OCI-LY1 (cell line): ENCODE results near the gene MYOF.

Experiments
- H2AFZ ChIP-seq: fragments of 200-600 bp; sonication (generic), shearing (Covaris generic); 2 replicates; pipeline ENCODE4 v1.6.0; 2014; ENCODE audit warnings: antibody characterized with exemption, mild to moderate bottlenecking, low read length
- H3F3A ChIP-seq: fragments of 200-600 bp; sonication (generic), shearing (Covaris generic); 2 replicates; pipeline ENCODE4 v1.6.0; 2014; ENCODE audit warnings: mild to moderate bottlenecking, antibody characterized with exemption, low read length, moderate library complexity; ENCODE audit not compliant: insufficient read depth
- H3K27ac ChIP-seq: fragments of 200-600 bp; sonication (generic); 2 replicates; pipeline ENCODE4 v1.5.1; 2014; ENCODE audit warnings: low read length, mixed run types, mild to moderate bottlenecking, low read depth; ENCODE audit not compliant: poor library complexity, severe bottlenecking
- H3K27me3 ChIP-seq: fragments of 200-600 bp; sonication (generic); 2 replicates; pipeline ENCODE4 v1.6.0; 2014; ENCODE audit warnings: antibody characterized with exemption, mild to moderate bottlenecking, low read length, moderate library complexity; ENCODE audit not compliant: insufficient read depth
- H3K36me3 ChIP-seq: fragments of 200-600 bp; sonication (generic); 2 replicates; pipeline ENCODE4 v1.6.1; 2014; ENCODE audit warnings: mild to moderate bottlenecking, antibody characterized with exemption, low read length, moderate library complexity, mixed read lengths; ENCODE audit not compliant: insufficient read depth
- H3K4me1 ChIP-seq: fragments of 200-600 bp; sonication (generic); 2 replicates; pipeline ENCODE4 v1.5.1; 2014; ENCODE audit warnings: mild to moderate bottlenecking, low read length, moderate library complexity; ENCODE audit not compliant: insufficient read depth, severe bottlenecking
- H3K4me2 ChIP-seq: fragments of 200-600 bp; sonication (generic), shearing (Covaris generic); 2 replicates; pipeline ENCODE4 v1.6.1; 2014; ENCODE audit warnings: low read length
- H3K4me3 ChIP-seq: fragments of 200-600 bp; sonication (generic); 2 replicates; pipeline ENCODE4 v1.5.1; 2014; ENCODE audit warnings: low read length, low read depth, mild to moderate bottlenecking, mixed read lengths; ENCODE audit not compliant: poor library complexity, severe bottlenecking
- H3K79me2 ChIP-seq: fragments of 200-600 bp; shearing (Covaris generic); 2 replicates; pipeline ENCODE4 v1.6.1; 2016; ENCODE audit warnings: mixed run types, low read length, mixed read lengths; ENCODE audit not compliant: insufficient read depth
- H3K9ac ChIP-seq: fragments of 200-600 bp; sonication (generic), shearing (Covaris generic); 2 replicates; pipeline ENCODE4 v1.6.1; 2014; ENCODE audit warnings: mild to moderate bottlenecking, low read length, mixed read lengths
- H3K9me2 ChIP-seq: fragments of 200-600 bp; sonication (generic), shearing (Covaris generic); 2 replicates; pipeline ENCODE4 v1.6.1; 2014; ENCODE audit warnings: low read depth, mild to moderate bottlenecking, low read length, mixed read lengths
- H3K9me3 ChIP-seq: fragments of 200-600 bp; shearing (Covaris generic); 2 replicates; pipeline ENCODE4 v1.6.1; 2014; ENCODE audit warnings: low read length, mixed read lengths
- H4K20me1 ChIP-seq: fragments of 200-600 bp; sonication (generic), shearing (Covaris generic); 2 replicates; pipeline ENCODE4 v1.6.0; 2016; ENCODE audit warnings: mild to moderate bottlenecking, low read length; ENCODE audit not compliant: insufficient read depth
- EZH2 ChIP-seq: fragments of 200-600 bp; sonication (generic), shearing (Covaris generic); IDR thresholded peaks from 2 replicates; pipeline ENCODE4 v1.8.0; 2017; ENCODE audit warnings: borderline replicate concordance, mixed run types, mild to moderate bottlenecking, antibody characterized with exemption, low read length, moderate library complexity, mixed read lengths
- TF ChIP-seq, protein P1 (sequence below): fragments of 200-600 bp; sonication (generic), shearing (Covaris generic); IDR thresholded peaks from 2 replicates; pipeline ENCODE4 v1.5.1; 2017; ENCODE audit warnings: mild to moderate bottlenecking, antibody characterized with exemption, low read length, moderate library complexity, mixed read lengths

Gene MYOF

DNA sequence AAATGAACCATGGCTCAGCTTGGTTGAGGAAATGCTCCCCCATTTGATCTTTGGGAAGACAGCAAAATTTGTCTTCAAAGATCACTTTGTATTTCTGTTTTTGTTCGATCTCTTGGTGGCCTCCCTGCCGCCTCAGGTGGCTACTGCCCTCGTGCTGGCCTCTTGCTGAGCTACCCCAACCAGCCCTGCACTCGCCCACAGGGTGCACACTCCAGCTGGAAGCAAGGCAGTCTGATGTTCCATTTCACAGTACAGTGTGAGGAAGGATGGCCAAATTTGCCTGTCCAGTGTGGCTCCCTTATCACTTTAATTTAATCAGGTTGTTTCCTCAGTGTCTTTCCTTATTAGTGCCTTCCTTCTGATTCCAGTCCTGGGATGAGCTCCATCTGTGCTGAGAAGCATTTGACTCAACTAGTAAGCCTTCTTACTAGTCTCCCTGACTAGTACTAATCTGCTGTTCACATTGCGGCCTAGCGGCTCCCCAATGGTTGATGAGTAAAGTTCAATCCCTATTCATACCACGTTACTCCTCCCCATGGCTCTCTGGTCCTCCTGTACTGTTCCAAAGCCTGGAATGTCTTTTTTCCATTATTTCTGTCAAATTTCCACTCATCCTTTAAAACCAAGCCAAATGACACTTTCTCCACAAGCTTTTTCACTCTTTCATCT is 8.2 kb downstream of the MYOF start:
- Histone ChIP-seq H3K9me3 (no peaks in the 10 kb centered on the region), H3K9ac (no peak overlapping the region), H3K4me1 (no peaks in the 10 kb centered on the region), H3K4me3 (no peak overlapping the region), H4K20me1 (no peaks in the 10 kb centered on the region), H2AFZ (no peak overlapping the region), H3F3A (no peaks in the 10 kb centered on the region), H3K27ac (no peak overlapping the region), H3K9me2 (no peaks in the 10 kb centered on the region), H3K4me2 (no peak overlapping the region), H3K36me3 (no peaks in the 10 kb centered on the region), H3K27me3 (no peaks in the 10 kb centered on the region), H3K79me2 (no peaks in the 10 kb centered on the region)
- TF ChIP-seq, protein P1, sequence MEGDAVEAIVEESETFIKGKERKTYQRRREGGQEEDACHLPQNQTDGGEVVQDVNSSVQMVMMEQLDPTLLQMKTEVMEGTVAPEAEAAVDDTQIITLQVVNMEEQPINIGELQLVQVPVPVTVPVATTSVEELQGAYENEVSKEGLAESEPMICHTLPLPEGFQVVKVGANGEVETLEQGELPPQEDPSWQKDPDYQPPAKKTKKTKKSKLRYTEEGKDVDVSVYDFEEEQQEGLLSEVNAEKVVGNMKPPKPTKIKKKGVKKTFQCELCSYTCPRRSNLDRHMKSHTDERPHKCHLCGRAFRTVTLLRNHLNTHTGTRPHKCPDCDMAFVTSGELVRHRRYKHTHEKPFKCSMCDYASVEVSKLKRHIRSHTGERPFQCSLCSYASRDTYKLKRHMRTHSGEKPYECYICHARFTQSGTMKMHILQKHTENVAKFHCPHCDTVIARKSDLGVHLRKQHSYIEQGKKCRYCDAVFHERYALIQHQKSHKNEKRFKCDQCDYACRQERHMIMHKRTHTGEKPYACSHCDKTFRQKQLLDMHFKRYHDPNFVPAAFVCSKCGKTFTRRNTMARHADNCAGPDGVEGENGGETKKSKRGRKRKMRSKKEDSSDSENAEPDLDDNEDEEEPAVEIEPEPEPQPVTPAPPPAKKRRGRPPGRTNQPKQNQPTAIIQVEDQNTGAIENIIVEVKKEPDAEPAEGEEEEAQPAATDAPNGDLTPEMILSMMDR: no peak
- no peak for TF ChIP-seq EZH2

DNA sequence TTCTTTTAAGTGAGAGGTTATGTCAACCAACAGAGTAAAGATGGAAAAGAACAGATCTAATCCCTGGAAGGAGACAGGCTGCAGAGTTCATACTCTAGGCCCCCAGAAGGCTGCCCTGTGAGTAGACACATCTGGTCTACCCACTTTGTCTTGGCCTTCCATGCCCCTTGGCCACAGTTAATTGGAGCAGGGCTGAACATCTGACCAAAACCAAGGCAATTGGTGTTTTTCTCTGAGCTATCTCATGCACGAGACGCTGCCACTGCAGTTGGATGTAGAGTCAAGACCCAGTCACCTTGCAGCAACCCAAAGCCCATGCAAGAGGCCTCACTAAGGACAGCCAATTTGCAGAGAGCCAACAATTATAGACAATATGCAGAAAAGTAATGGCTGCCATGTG is 9.0 kb downstream of the MYOF start:
- Histone ChIP-seq H3K79me2 (no peaks in the 10 kb centered on the region), H3K36me3 (no peaks in the 10 kb centered on the region), H3K4me1 (no peaks in the 10 kb centered on the region), H3K4me3 (no peak overlapping the region), H3K9me2 (no peaks in the 10 kb centered on the region), H3K27me3 (no peaks in the 10 kb centered on the region), H3K9ac (no peak overlapping the region), H3K9me3 (no peaks in the 10 kb centered on the region), H3K27ac (no peak overlapping the region), H3K4me2 (no peak overlapping the region), H3F3A (no peaks in the 10 kb centered on the region), H4K20me1 (no peaks in the 10 kb centered on the region), H2AFZ (no peak overlapping the region)
- TF ChIP-seq EZH2: no peak
- TF ChIP-seq, protein P1: no peak

DNA sequence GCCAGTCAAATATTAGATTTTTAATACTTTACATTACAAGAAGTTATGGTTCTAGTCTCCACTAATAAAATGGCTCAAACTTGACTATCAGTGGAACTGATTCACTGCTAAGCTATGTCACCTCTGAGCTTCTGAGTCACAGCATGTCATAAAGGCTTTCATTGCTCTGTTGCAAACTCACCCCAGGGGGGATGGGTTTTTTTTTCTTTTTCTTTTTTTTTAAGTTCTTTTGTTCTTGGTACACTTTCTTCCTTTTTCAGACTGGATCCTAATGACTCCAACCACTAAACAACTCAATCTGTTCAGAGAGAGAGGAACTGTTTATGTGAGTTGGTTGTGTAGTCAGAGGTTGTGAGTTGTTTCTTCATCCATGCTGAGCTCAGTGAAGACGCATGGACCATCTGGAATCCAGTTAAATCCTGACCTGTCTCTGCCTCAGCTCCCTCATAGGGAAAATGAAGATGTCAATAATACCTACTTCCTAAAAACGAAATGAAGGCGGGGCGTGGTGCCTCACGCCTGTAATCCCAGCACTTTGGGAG is 11.0 kb downstream of the MYOF start:
- H3K4me3 ChIP-seq: no peak overlapping the region

More for the DNA sequence above, 11.0 kb downstream of the MYOF start:
- no peak for TF ChIP-seq EZH2
- TF ChIP-seq, protein P1: no peak
- Histone ChIP-seq H3K27me3 (no peaks in the 10 kb centered on the region), H3K9me2 (no peaks in the 10 kb centered on the region), H3K9me3 (no peaks in the 10 kb centered on the region), H3K4me1 (no peaks in the 10 kb centered on the region), H2AFZ (no peak overlapping the region), H3K36me3 (no peaks in the 10 kb centered on the region), H3F3A (no peaks in the 10 kb centered on the region), H3K9ac (no peak overlapping the region), H3K27ac (no peak overlapping the region), H3K79me2 (no peaks in the 10 kb centered on the region), H3K4me2 (no peak overlapping the region), H4K20me1 (no peaks in the 10 kb centered on the region)
